ENCODE measurements around the gene POMT2.

GRCh38 chr14:77253333-77254190 is 67.1 kb downstream of the POMT2 start:
- TF ChIP-seq, protein P1, sequence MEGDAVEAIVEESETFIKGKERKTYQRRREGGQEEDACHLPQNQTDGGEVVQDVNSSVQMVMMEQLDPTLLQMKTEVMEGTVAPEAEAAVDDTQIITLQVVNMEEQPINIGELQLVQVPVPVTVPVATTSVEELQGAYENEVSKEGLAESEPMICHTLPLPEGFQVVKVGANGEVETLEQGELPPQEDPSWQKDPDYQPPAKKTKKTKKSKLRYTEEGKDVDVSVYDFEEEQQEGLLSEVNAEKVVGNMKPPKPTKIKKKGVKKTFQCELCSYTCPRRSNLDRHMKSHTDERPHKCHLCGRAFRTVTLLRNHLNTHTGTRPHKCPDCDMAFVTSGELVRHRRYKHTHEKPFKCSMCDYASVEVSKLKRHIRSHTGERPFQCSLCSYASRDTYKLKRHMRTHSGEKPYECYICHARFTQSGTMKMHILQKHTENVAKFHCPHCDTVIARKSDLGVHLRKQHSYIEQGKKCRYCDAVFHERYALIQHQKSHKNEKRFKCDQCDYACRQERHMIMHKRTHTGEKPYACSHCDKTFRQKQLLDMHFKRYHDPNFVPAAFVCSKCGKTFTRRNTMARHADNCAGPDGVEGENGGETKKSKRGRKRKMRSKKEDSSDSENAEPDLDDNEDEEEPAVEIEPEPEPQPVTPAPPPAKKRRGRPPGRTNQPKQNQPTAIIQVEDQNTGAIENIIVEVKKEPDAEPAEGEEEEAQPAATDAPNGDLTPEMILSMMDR (IDR thresholded peaks at IDR 0.05), result no peak
- TF ChIP-seq POLR2AphosphoS5 (IDR thresholded peaks at IDR 0.05), result no peak
